Vagina (tissue), 2 donors: ENCODE data around the gene VWF. TPM values are rescaled to one million over a fixed set of nuclear protein-coding genes. Genes with fewer than 3 reads are reported as not detected.
A peak's percentile ranks its signal among the peaks of the same experiment; 100 is the strongest.

Experiments used
- DNase-seq, 2 donors: peaks; one replicate each; pipeline ENCODE4 v3.0.0-alpha.2; 2017; ENCODE audit errors: extremely low spot score in 2 of 2
- H3K27ac ChIP-seq: fragments of 200-600 bp; sonication (generic); one replicate; pipeline ENCODE4 v1.5.1; 2019
- H3K27me3 ChIP-seq: fragments of 200-600 bp; sonication (generic); one replicate; pipeline ENCODE4 v1.5.1; 2019
- H3K36me3 ChIP-seq, 2 donors: fragments of 200-600 bp; sonication (generic); one replicate each; pipeline ENCODE4 v1.5.1; 2017 to 2019
- H3K4me1 ChIP-seq: fragments of 200-600 bp; sonication (generic); one replicate; pipeline ENCODE4 v1.5.1; 2019
- H3K4me3 ChIP-seq, 2 donors: fragments of 200-600 bp; sonication (generic); 1 replicate in 1 of 2; 2 replicates in 1 of 2; pipeline ENCODE4 v1.5.1; 2016 to 2019
- H3K9me3 ChIP-seq: fragments of 200-600 bp; sonication (generic); one replicate; pipeline ENCODE4 v1.5.1; 2019
- POLR2A ChIP-seq, 2 donors: fragments of 450-650 bp; IDR thresholded peaks; one replicate each; pipeline ENCODE4 v1.6.1; 2017; ENCODE audit warnings: antibody characterized with exemption in 2 of 2, mild to moderate bottlenecking in 2 of 2, moderate library complexity in 2 of 2
- POLR2AphosphoS5 ChIP-seq, 2 donors: sonication (generic); formaldehyde crosslinking; IDR thresholded peaks; one replicate each; pipeline ENCODE4 v1.9.0; 2017; ENCODE audit warnings: antibody characterized with exemption in 2 of 2, mild to moderate bottlenecking in 2 of 2, low read depth in 1 of 2; ENCODE audit not compliant: insufficient read depth in 1 of 2
- intact Hi-C: fragments of 100-400 bp; cut with DNase I; formaldehyde crosslinking; loops from one replicate; pipeline ENCODE4 v1.15.1; 2023
- total RNA-seq: library from RNA; depleted of rRNA; stranded (reverse); fragments of >200 nt; gene quantifications from one replicate; pipeline ENCODE4 v1.2.3, GENCODE V29; 2016
- TF ChIP-seq, protein P1 (sequence below), 3 experiments: fragments of 450-650 bp in 2 of 3; fragments of 200-600 bp in 1 of 3; sonication (generic) in 1 of 3; IDR thresholded peaks; one replicate each; pipeline ENCODE4 v1.5.1; 2017 to 2019; ENCODE audit warnings: antibody characterized with exemption in 3 of 3, mild to moderate bottlenecking in 2 of 3, moderate library complexity in 2 of 3

Gene VWF
- total RNA-seq, 1 donor from 2014 or later, result 334 TPM

DNA sequence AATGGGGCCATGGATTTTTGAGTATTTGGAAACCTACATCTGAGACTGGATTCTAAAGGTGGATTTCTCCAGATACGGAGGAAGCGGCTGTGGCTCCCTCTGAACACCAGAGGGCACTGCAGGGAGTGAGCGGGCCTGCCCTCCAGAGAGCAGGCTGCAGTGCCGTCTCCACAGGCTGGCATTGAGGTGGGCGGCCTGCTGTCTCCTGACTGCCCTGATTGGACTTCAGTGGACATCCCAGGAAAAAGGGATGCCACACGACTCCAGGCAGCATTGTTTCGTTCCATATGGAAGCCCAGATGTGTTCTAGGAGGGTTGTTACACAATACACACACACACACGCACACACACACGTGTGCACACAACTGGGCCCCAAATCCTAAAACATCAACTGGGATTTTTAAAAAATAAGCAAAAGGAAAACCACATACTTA is 158.5 kb downstream of the VWF start:
- peak; percentile 37 to 79 for DNase-seq
- Histone ChIP-seq H3K36me3 (no peaks in the 10 kb centered on the region), H3K27me3 (no peaks in the 10 kb centered on the region), H3K9me3 (no peaks in the 10 kb centered on the region), H3K4me1 (no peaks in the 10 kb centered on the region), H3K4me3 (no peak overlapping the region), H3K27ac (no peak overlapping the region)
- intact Hi-C loops, result no loop called here
- no peak for TF ChIP-seq POLR2AphosphoS5 (IDR thresholded peaks at IDR 0.05; ENCODE audit: insufficient read depth in 1 of 2, low read depth in 1 of 2)
- TF ChIP-seq, protein P1, sequence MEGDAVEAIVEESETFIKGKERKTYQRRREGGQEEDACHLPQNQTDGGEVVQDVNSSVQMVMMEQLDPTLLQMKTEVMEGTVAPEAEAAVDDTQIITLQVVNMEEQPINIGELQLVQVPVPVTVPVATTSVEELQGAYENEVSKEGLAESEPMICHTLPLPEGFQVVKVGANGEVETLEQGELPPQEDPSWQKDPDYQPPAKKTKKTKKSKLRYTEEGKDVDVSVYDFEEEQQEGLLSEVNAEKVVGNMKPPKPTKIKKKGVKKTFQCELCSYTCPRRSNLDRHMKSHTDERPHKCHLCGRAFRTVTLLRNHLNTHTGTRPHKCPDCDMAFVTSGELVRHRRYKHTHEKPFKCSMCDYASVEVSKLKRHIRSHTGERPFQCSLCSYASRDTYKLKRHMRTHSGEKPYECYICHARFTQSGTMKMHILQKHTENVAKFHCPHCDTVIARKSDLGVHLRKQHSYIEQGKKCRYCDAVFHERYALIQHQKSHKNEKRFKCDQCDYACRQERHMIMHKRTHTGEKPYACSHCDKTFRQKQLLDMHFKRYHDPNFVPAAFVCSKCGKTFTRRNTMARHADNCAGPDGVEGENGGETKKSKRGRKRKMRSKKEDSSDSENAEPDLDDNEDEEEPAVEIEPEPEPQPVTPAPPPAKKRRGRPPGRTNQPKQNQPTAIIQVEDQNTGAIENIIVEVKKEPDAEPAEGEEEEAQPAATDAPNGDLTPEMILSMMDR (IDR thresholded peaks at IDR 0.05), result peak; percentile 19 to 39 (median 38)

DNA sequence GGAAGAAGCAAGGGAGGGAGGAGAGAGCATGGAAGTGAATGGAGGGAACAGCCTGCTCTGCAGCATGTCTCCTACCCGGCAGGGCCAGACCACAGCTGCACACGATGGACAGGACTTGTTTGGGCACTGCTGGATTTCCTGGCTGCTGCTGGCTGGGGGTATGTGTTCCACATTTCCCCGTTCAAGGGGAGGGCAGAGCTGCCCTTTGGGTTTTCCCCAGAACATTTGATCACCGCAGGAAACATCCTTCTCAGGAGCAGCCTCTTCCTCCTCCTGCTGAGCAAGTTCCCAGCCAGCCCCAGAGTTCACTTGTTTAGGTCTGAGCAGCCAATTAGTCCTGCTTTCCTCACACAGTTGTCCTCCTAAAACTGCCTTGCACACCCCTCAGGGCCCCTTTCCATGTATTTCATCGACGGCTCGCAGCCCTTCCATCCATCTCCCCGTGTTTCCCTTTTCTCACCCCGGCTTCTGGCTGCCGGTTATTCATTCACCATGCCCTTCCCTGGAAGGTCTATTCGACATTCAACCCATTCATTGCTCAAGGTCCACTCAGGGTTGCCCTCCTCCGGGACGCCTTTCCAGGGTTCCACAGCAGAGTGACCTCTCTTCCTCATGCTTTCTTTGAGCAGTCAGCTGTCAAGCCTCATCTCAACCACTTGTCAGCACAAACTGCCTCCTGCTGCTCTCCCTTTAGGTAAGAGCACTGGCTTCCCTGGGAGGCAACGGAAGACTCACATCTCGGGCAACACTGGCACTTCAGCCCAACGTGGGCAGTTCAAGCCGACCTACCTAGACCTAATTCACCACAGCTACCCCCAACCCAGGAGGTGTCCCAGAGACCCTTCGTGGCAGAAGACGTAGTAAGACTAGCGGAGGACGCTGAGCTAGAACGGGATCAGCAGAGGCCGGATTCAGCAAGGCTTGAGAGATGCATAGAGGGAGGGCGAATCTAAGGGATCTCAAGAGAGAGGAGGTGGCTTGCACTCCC is 159.3 kb downstream of the VWF start:
- peak; percentile 52 to 67 for DNase-seq

DNA sequence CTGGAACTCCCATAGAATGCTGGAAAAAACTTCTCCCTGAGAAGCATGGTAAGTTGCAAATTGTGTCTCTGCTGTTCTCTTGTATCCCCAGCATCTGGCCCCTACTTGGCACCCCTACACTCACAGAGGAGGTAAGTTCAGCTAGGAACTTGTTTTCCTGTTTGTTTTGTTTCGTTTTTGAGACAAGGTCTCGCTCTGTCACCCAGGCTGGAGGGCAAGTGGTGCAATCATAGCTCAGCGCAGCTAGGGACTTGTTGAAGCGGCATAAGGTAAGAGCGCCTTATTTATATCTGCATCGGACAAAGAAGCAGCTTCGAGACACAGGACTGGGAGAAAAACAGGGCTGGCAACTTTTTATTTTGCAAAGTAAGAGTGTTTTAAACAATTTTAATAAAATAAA is 161.0 kb downstream of the VWF start:
- Histone ChIP-seq H3K27ac (no peak overlapping the region), H3K9me3 (no peaks in the 10 kb centered on the region), H3K4me3 (no peak overlapping the region), H3K27me3 (no peaks in the 10 kb centered on the region), H3K4me1 (no peaks in the 10 kb centered on the region), H3K36me3 (no peaks in the 10 kb centered on the region)
- intact Hi-C loops, result no loop called here
- peak; percentile 31 to 32 for DNase-seq
- TF ChIP-seq, protein P1 (IDR thresholded peaks at IDR 0.05), result no peak
- TF ChIP-seq POLR2A (IDR thresholded peaks at IDR 0.05) (no peak), POLR2AphosphoS5 (IDR thresholded peaks at IDR 0.05; ENCODE audit: insufficient read depth in 1 of 2, low read depth in 1 of 2) (no peak)

More for the DNA sequence above, 159.3 kb downstream of the VWF start:
- Histone ChIP-seq H3K36me3 (no peaks in the 10 kb centered on the region), H3K4me3 (no peak overlapping the region), H3K4me1 (no peaks in the 10 kb centered on the region), H3K27me3 (no peaks in the 10 kb centered on the region), H3K27ac (no peak overlapping the region), H3K9me3 (no peaks in the 10 kb centered on the region)
- peak in 1 of 2 donors; percentile 14 for TF ChIP-seq POLR2AphosphoS5 (IDR thresholded peaks at IDR 0.05; ENCODE audit: insufficient read depth in 1 of 2, low read depth in 1 of 2)
- TF ChIP-seq, protein P1 (IDR thresholded peaks at IDR 0.05), result no peak
- intact Hi-C loops, result no loop called here

DNA sequence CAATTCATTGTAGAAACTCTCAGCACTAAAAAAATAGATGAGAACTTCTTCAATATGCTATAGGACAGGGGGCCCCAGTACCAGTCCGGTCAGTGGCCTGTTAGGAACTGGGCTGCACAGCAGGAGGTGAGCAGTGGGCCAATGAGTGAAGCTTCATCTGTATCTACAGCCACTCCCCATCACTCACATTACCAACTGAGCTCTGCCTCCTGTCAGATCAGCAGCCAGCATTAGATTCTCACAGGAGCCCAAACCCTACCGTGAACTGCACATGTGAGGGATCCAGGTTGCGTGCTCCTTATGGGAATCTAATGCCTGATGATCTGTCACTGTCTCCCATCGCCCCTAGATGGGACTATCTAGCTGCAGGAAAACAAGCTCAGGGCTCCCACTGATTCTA is 163.7 kb downstream of the VWF start:
- H3K27me3 ChIP-seq, result no peaks in the 10 kb centered on the region
- no peak for TF ChIP-seq POLR2AphosphoS5 (IDR thresholded peaks at IDR 0.05; ENCODE audit: insufficient read depth in 1 of 2, low read depth in 1 of 2)
- TF ChIP-seq POLR2A (IDR thresholded peaks at IDR 0.05), result no peak
- TF ChIP-seq, protein P1 (IDR thresholded peaks at IDR 0.05), result no peak
- no peaks in the 10 kb centered on the region for H3K4me1 ChIP-seq
- no peak overlapping the region for H3K4me3 ChIP-seq
- no peaks in the 10 kb centered on the region for H3K9me3 ChIP-seq
- intact Hi-C loops, result no loop called here
- H3K27ac ChIP-seq, result no peak overlapping the region
- no peaks in the 10 kb centered on the region for H3K36me3 ChIP-seq
- DNase-seq, result peak in 1 of 2 donors; percentile 70

DNA sequence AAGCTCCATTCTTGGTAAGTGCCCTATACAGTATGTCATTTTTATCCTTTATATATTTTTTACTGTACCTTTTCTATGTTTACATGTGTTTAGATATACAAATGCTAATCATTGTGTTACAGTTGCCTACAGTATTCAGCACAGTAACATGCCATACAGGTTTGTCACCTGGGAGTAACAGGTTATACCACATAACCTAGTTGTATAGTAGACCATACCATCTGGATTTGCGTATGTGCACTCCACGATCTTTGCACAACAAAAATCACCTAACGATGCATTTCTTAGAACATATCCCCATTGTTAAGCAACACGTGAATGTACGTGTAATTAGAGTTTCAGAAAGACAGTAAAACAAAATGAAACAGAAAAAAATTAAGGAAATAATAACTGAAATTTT is 167.5 kb downstream of the VWF start:
- no peak overlapping the region for H3K27ac ChIP-seq
- intact Hi-C loops, result no loop called here

More for the DNA sequence above, 167.5 kb downstream of the VWF start:
- Histone ChIP-seq H3K36me3 (no peaks in the 10 kb centered on the region), H3K27me3 (no peaks in the 10 kb centered on the region), H3K4me1 (no peaks in the 10 kb centered on the region), H3K9me3 (no peaks in the 10 kb centered on the region), H3K4me3 (no peak overlapping the region)
- peak in 1 of 2 donors; percentile 3 for DNase-seq
- TF ChIP-seq POLR2A (IDR thresholded peaks at IDR 0.05) (no peak), POLR2AphosphoS5 (IDR thresholded peaks at IDR 0.05; ENCODE audit: insufficient read depth in 1 of 2, low read depth in 1 of 2) (no peak)
- TF ChIP-seq, protein P1 (IDR thresholded peaks at IDR 0.05), result no peak
